Superior temporal gyrus (tissue), 1 donor: Measurements from ENCODE around the gene SLC16A6.
"Not testable (repeated sequence)": the region's sequence is repeated elsewhere in the genome, so short reads cannot be mapped to it uniquely, and the experiment has no call there.

Experiments
- DNase-seq: peaks from one replicate; pipeline ENCODE4 v3.0.0-alpha.2; 2016; ENCODE audit errors: extremely low spot score

Gene SLC16A6

GRCh38 chr17:68219429-68219828 lies 71.5 kb downstream of the SLC16A6 start:
- not testable (repeated sequence) for DNase-seq
